GM12872 (cell line): ENCODE results near the gene KCNJ12.

Experiments used
- CTCF ChIP-seq: IDR thresholded peaks from 3 replicates; pipeline ENCODE4 v1.5.1; 2011; ENCODE audit warnings: low read depth, mild to moderate bottlenecking, low read length, moderate library complexity; ENCODE audit not compliant: insufficient read depth

Gene KCNJ12

GRCh38 chr17:21376081-21376758, at the start of gene KCNJ12:
Gene KCNJ12, plus strand, starts transcription at chr17:21376357. Its CDS starts 38,986 bp downstream, at chr17:21415343.
- no peak for TF ChIP-seq CTCF

GRCh38 chr17:21330436-21331160, 45.6 kb upstream of the KCNJ12 start:
- TF ChIP-seq CTCF: no peak

GRCh38 chr17:21339011-21339410, 37.1 kb upstream of the KCNJ12 start:
- no peak for TF ChIP-seq CTCF

GRCh38 chr17:21345236-21345635, 30.9 kb upstream of the KCNJ12 start:
- TF ChIP-seq CTCF: no peak

GRCh38 chr17:21351366-21352065, 24.6 kb upstream of the KCNJ12 start:
- no peak for TF ChIP-seq CTCF

- TF ChIP-seq CTCF: no peak
Observed at GRCh38 chr17:21352221-21352980, 23.8 kb upstream of the KCNJ12 start.

- no peak for TF ChIP-seq CTCF
Observed at GRCh38 chr17:21352981-21353265, 23.2 kb upstream of the KCNJ12 start.
